KMS-11 (cell line): Measurements from ENCODE around the gene TMEM94.

ENCODE experiments used
- H2AFZ ChIP-seq: fragments of 200-600 bp; sonication (generic); 2 replicates; pipeline ENCODE4 v1.6.1; 2016; ENCODE audit warnings: antibody characterized with exemption, mixed run types, low read depth
- H3K27ac ChIP-seq: fragments of 200-600 bp; sonication (generic); 2 replicates; pipeline ENCODE4 v1.6.1; 2016; ENCODE audit warnings: mild to moderate bottlenecking, mixed run types
- H3K27me3 ChIP-seq: fragments of 200-600 bp; sonication (generic); 2 replicates; pipeline ENCODE4 v1.6.1; 2017; ENCODE audit warnings: mild to moderate bottlenecking, low read depth, mixed run types, moderate library complexity; ENCODE audit not compliant: insufficient read depth
- H3K36me3 ChIP-seq: fragments of 200-600 bp; sonication (generic); 2 replicates; pipeline ENCODE4 v1.6.1; 2017; ENCODE audit warnings: mild to moderate bottlenecking, mixed run types; ENCODE audit not compliant: insufficient read depth
- H3K4me1 ChIP-seq: fragments of 200-600 bp; sonication (generic); 2 replicates; pipeline ENCODE4 v1.6.1; 2016; ENCODE audit warnings: mild to moderate bottlenecking, low read depth, mixed run types; ENCODE audit not compliant: poor library complexity, severe bottlenecking
- H3K4me2 ChIP-seq: fragments of 200-600 bp; sonication (generic); 2 replicates; pipeline ENCODE4 v1.7.0; 2016; ENCODE audit warnings: mild to moderate bottlenecking, mixed run types
- H3K4me3 ChIP-seq: fragments of 200-600 bp; sonication (generic); IDR thresholded peaks from 2 replicates; pipeline ENCODE4 v1.6.1; 2017; ENCODE audit warnings: low read depth, low read length, mixed read lengths; ENCODE audit not compliant: insufficient read depth
- H3K79me2 ChIP-seq: fragments of 200-600 bp; sonication (generic); 2 replicates; pipeline ENCODE4 v1.6.1; 2016; ENCODE audit warnings: low read depth, mixed run types; ENCODE audit not compliant: insufficient read depth
- H3K9ac ChIP-seq: fragments of 200-600 bp; sonication (generic); 2 replicates; pipeline ENCODE4 v1.6.1; 2016; ENCODE audit warnings: mild to moderate bottlenecking, mixed run types
- H4K20me1 ChIP-seq: fragments of 200-600 bp; sonication (generic); 2 replicates; pipeline ENCODE4 v1.6.1; 2016; ENCODE audit warnings: mild to moderate bottlenecking, mixed run types; ENCODE audit not compliant: insufficient read depth
- CTCF ChIP-seq: fragments of 200-600 bp; sonication (generic); conservative IDR thresholded peaks from 2 replicates; pipeline ENCODE4 v1.6.1; 2017; ENCODE audit warnings: low read depth, mild to moderate bottlenecking, antibody characterized with exemption, low read length, moderate library complexity, mixed read lengths

Gene TMEM94

GRCh38 chr17:75498039-75498725 lies 41.7 kb downstream of the TMEM94 start:
- Histone ChIP-seq H3K27me3 (no peaks in the 10 kb centered on the region), H3K79me2 (no peaks in the 10 kb centered on the region), H3K4me1 (no peaks in the 10 kb centered on the region), H3K4me3 (no peak overlapping the region), H3K27ac (no peak overlapping the region), H3K36me3 (no peaks in the 10 kb centered on the region), H3K9ac (no peak overlapping the region), H4K20me1 (no peaks in the 10 kb centered on the region), H2AFZ (no peak overlapping the region), H3K4me2 (no peak overlapping the region)
- no peak for TF ChIP-seq CTCF

- no peaks in the 10 kb centered on the region for H3K4me1 ChIP-seq
- H3K36me3 ChIP-seq: no peaks in the 10 kb centered on the region
- no peak for TF ChIP-seq CTCF
- no peak overlapping the region for H3K4me2 ChIP-seq
- no peaks in the 10 kb centered on the region for H4K20me1 ChIP-seq
- H3K27ac ChIP-seq: no peak overlapping the region
- H3K4me3 ChIP-seq: no peak overlapping the region
- H2AFZ ChIP-seq: no peak overlapping the region
- H3K9ac ChIP-seq: no peak overlapping the region
- H3K79me2 ChIP-seq: no peaks in the 10 kb centered on the region
- no peaks in the 10 kb centered on the region for H3K27me3 ChIP-seq
Measured at GRCh38 chr17:75498726-75499213, 42.3 kb downstream of the TMEM94 start.

GRCh38 chr17:75499313-75500022 lies 43.0 kb downstream of the TMEM94 start:
- H3K9ac ChIP-seq: no peak overlapping the region
- H3K4me1 ChIP-seq: no peaks in the 10 kb centered on the region
- no peak for TF ChIP-seq CTCF
- no peaks in the 10 kb centered on the region for H4K20me1 ChIP-seq
- no peak overlapping the region for H2AFZ ChIP-seq
- no peaks in the 10 kb centered on the region for H3K27me3 ChIP-seq
- H3K4me3 ChIP-seq: no peak overlapping the region
- no peaks in the 10 kb centered on the region for H3K36me3 ChIP-seq
- no peak overlapping the region for H3K27ac ChIP-seq
- H3K4me2 ChIP-seq: no peak overlapping the region
- no peaks in the 10 kb centered on the region for H3K79me2 ChIP-seq

GRCh38 chr17:75500419-75501216 lies 44.2 kb downstream of the TMEM94 start:
- H3K27ac ChIP-seq: no peak overlapping the region
- H3K79me2 ChIP-seq: no peaks in the 10 kb centered on the region
- H3K4me1 ChIP-seq: no peaks in the 10 kb centered on the region
- no peak for TF ChIP-seq CTCF
- no peaks in the 10 kb centered on the region for H3K27me3 ChIP-seq
- H2AFZ ChIP-seq: no peak overlapping the region
- no peaks in the 10 kb centered on the region for H3K36me3 ChIP-seq
- no peak overlapping the region for H3K4me2 ChIP-seq
- H3K9ac ChIP-seq: no peak overlapping the region
- no peak overlapping the region for H3K4me3 ChIP-seq
- no peaks in the 10 kb centered on the region for H4K20me1 ChIP-seq
